Liver (tissue), 9 donors: ENCODE results near the gene MPHOSPH6. TPM values are rescaled to one million over a fixed set of nuclear protein-coding genes. Genes with fewer than 3 reads are reported as not detected.

Experiments
- DNase-seq: peaks from one replicate; pipeline ENCODE4 v3.0.0-alpha.2; 2017; ENCODE audit warnings: low spot score
- H3K27ac ChIP-seq, 2 donors: one replicate each; pipeline ENCODE4 v1.7.0; 2013; ENCODE audit warnings: inconsistent platforms in 2 of 2, low read length in 2 of 2, control low read depth in 1 of 2, low read depth in 1 of 2, mild to moderate bottlenecking in 1 of 2
- H3K27me3 ChIP-seq, 4 donors: one replicate each; pipeline versions ENCODE4 v1.6.1 to v1.7.0; 2013; ENCODE audit warnings: low read length in 3 of 4, inconsistent platforms in 1 of 4, mild to moderate bottlenecking in 1 of 4, moderate library complexity in 1 of 4; ENCODE audit not compliant: control insufficient read depth in 4 of 4, insufficient read depth in 4 of 4
- H3K36me3 ChIP-seq, 4 donors: one replicate each; pipeline versions ENCODE4 v1.6.1 to v1.7.0; 2013; ENCODE audit warnings: low read length in 3 of 4, mild to moderate bottlenecking in 3 of 4, low read depth in 1 of 4, moderate library complexity in 1 of 4; ENCODE audit not compliant: control insufficient read depth in 4 of 4, insufficient read depth in 3 of 4
- H3K4me1 ChIP-seq, 4 donors: one replicate each; pipeline versions ENCODE4 v1.6.1 to v1.7.0; 2013; ENCODE audit warnings: low read length in 3 of 4, mild to moderate bottlenecking in 3 of 4, moderate library complexity in 1 of 4; ENCODE audit not compliant: control insufficient read depth in 4 of 4, insufficient read depth in 4 of 4
- H3K4me3 ChIP-seq, 3 donors: one replicate each; pipeline versions ENCODE4 v1.6.1 to v1.7.0; 2013; ENCODE audit warnings: low read length in 3 of 3, control low read depth in 1 of 3, low read depth in 1 of 3, mild to moderate bottlenecking in 1 of 3
- H3K9ac ChIP-seq, 2 donors: one replicate each; pipeline ENCODE4 v1.7.0; 2013; ENCODE audit warnings: low read length in 2 of 2, mild to moderate bottlenecking in 2 of 2, moderate library complexity in 2 of 2, control low read depth in 1 of 2, low read depth in 1 of 2
- H3K9me3 ChIP-seq, 4 donors: one replicate each; pipeline versions ENCODE4 v1.6.1 to v1.7.0; 2013; ENCODE audit warnings: low read length in 3 of 4; ENCODE audit not compliant: control insufficient read depth in 4 of 4
- ATF3 ChIP-seq: IDR thresholded peaks from 2 replicates; pipeline ENCODE4 v1.6.1; 2016; ENCODE audit warnings: antibody characterized with exemption
- CTCF ChIP-seq: fragments of 150-350 bp; IDR thresholded peaks from 2 replicates; pipeline ENCODE4 v1.5.1; 2017; ENCODE audit warnings: improper control_type of control experiment, low read depth, low read length; ENCODE audit not compliant: missing input control
- EGR1 ChIP-seq, 2 donors: IDR thresholded peaks; 2 replicates each; pipeline ENCODE4 v1.6.1; 2016 to 2018; ENCODE audit warnings: antibody characterized with exemption in 2 of 2, low read depth in 2 of 2
- GABPA ChIP-seq, 2 donors: IDR thresholded peaks in 1 of 2; conservative IDR thresholded peaks in 1 of 2; 2 replicates each; pipeline ENCODE4 v1.6.1; 2016; ENCODE audit warnings: antibody characterized with exemption in 2 of 2, mild to moderate bottlenecking in 1 of 2, moderate library complexity in 1 of 2
- HNF4A ChIP-seq, 2 donors: conservative IDR thresholded peaks; 2 replicates each; pipeline ENCODE4 v1.6.1; 2016; ENCODE audit warnings: antibody characterized with exemption in 2 of 2, mild to moderate bottlenecking in 2 of 2
- HNF4G ChIP-seq: IDR thresholded peaks from 2 replicates; pipeline ENCODE4 v1.6.1; 2016; ENCODE audit warnings: antibody characterized with exemption
- JUND ChIP-seq, 2 donors: IDR thresholded peaks; 2 replicates each; pipeline ENCODE4 v1.6.1; 2016; ENCODE audit warnings: antibody characterized with exemption in 2 of 2
- MAX ChIP-seq: IDR thresholded peaks from 2 replicates; pipeline ENCODE4 v1.6.1; 2016; ENCODE audit warnings: antibody characterized with exemption
- NR2F2 ChIP-seq: IDR thresholded peaks from 2 replicates; pipeline ENCODE4 v1.6.1; 2016; ENCODE audit warnings: antibody characterized with exemption
- RXRA ChIP-seq, 2 donors: IDR thresholded peaks; 2 replicates each; pipeline ENCODE4 v1.6.1; 2017 to 2018; ENCODE audit warnings: antibody characterized with exemption in 2 of 2, mild to moderate bottlenecking in 1 of 2
- SP1 ChIP-seq: IDR thresholded peaks from 2 replicates; pipeline ENCODE4 v1.6.1; 2018; ENCODE audit warnings: antibody characterized with exemption, mild to moderate bottlenecking
- TAF1 ChIP-seq: conservative IDR thresholded peaks from 2 replicates; pipeline ENCODE4 v1.6.1; 2016; ENCODE audit warnings: antibody characterized with exemption, mild to moderate bottlenecking
- YY1 ChIP-seq: IDR thresholded peaks from 2 replicates; pipeline ENCODE4 v1.6.1; 2016; ENCODE audit warnings: antibody characterized with exemption, mild to moderate bottlenecking
- ZBTB33 ChIP-seq: IDR thresholded peaks from 2 replicates; pipeline ENCODE4 v1.6.1; 2016; ENCODE audit warnings: antibody characterized with exemption
- WGBS: extraction: QIAGEN DNeasy Blood & Tissue Kit; methylation state at CpG from one replicate; pipeline ENCODE4 v1.1.7; 2013; 5-methylcytosine and 5-hydroxymethylcytosine counted together
- polyA plus RNA-seq, 2 donors: library from polyadenylated mRNA; stranded (reverse) in 1 of 2; unstranded in 1 of 2; fragments of 200-250 nt in 1 of 2; fragments of >200 nt in 1 of 2; fragmentation: Nextera tagmentation in 1 of 2; extraction: Ambion mirVana in 1 of 2; gene quantifications; one replicate each; pipeline versions ENCODE4 v1.2.1 to v1.2.3, GENCODE V29; 2013 to 2015
- total RNA-seq, 2 donors: library from RNA; depleted of rRNA; stranded (reverse); fragments of >200 nt; gene quantifications; one replicate each; pipeline ENCODE4 v1.2.3, GENCODE V29; 2014
- TF ChIP-seq, protein P1 (sequence below): IDR thresholded peaks from 2 replicates; pipeline ENCODE4 v1.6.1; 2016; ENCODE audit warnings: antibody characterized with exemption, mild to moderate bottlenecking
- donor health status: healthy.
- donor health status: healthy.
- donor health status: healthy.
- donor health status: healthy.
- donor health status: healthy.

MPHOSPH6 gene
- total and polyA plus RNA-seq, 4 donors, result 7.3 to 15.1 (median 11.3) TPM

DNA sequence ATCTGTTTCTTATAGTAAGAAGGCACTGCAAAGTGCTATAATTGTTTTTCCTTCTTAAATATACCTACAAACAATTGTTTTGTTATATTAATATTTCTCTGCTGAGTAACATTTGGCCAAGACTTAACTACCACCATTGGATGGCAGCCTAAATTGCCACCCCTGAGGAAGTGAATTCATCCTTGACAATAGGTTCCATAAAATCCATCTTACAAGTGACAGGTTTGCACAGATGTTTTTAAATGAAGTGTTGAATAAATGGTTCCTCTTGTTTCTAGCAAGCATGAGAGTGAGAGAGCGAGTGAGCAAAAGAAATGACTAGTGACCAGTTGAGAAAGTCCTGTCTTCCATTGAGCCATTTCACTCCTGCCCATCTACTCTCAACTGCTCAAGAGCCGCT, 8.3 kb upstream of the MPHOSPH6 start:
- no peaks in the 10 kb centered on the region for H3K4me1 ChIP-seq
- no peak for TF ChIP-seq YY1
- TF ChIP-seq MAX, result no peak
- TF ChIP-seq EGR1 (IDR thresholded peaks at IDR 0.05; ENCODE audit: low read depth in 2 of 2), result no peak
- TF ChIP-seq, protein P1, sequence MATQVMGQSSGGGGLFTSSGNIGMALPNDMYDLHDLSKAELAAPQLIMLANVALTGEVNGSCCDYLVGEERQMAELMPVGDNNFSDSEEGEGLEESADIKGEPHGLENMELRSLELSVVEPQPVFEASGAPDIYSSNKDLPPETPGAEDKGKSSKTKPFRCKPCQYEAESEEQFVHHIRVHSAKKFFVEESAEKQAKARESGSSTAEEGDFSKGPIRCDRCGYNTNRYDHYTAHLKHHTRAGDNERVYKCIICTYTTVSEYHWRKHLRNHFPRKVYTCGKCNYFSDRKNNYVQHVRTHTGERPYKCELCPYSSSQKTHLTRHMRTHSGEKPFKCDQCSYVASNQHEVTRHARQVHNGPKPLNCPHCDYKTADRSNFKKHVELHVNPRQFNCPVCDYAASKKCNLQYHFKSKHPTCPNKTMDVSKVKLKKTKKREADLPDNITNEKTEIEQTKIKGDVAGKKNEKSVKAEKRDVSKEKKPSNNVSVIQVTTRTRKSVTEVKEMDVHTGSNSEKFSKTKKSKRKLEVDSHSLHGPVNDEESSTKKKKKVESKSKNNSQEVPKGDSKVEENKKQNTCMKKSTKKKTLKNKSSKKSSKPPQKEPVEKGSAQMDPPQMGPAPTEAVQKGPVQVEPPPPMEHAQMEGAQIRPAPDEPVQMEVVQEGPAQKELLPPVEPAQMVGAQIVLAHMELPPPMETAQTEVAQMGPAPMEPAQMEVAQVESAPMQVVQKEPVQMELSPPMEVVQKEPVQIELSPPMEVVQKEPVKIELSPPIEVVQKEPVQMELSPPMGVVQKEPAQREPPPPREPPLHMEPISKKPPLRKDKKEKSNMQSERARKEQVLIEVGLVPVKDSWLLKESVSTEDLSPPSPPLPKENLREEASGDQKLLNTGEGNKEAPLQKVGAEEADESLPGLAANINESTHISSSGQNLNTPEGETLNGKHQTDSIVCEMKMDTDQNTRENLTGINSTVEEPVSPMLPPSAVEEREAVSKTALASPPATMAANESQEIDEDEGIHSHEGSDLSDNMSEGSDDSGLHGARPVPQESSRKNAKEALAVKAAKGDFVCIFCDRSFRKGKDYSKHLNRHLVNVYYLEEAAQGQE, result no peak
- TF ChIP-seq RXRA (IDR thresholded peaks at IDR 0.05), result no peak
- TF ChIP-seq NR2F2, result no peak
- no peak for TF ChIP-seq CTCF
- TF ChIP-seq SP1, result no peak
- TF ChIP-seq TAF1, result no peak
- TF ChIP-seq ATF3, result no peak
- TF ChIP-seq ZBTB33, result no peak
- TF ChIP-seq GABPA (IDR thresholded peaks at IDR 0.05 in 1 of 2, conservative IDR thresholded peaks at IDR 0.05 in 1 of 2), result no peak
- no peak for TF ChIP-seq HNF4G
- TF ChIP-seq HNF4A (conservative IDR thresholded peaks at IDR 0.05), result no peak
- WGBS, result 94% methylated on average over 2 of the region's 2 CpGs
- H3K36me3 ChIP-seq, result no peaks in the 10 kb centered on the region
- no peak for DNase-seq
- no peak overlapping the region for H3K4me3 ChIP-seq
- H3K9ac ChIP-seq, result no peak overlapping the region
- H3K9me3 ChIP-seq, result no peaks in the 10 kb centered on the region
- H3K27ac ChIP-seq, result no peak overlapping the region
- H3K27me3 ChIP-seq, result no peaks in the 10 kb centered on the region

GRCh38 chr16:82177555-82177954, 7.5 kb upstream of the MPHOSPH6 start:
- H3K9ac ChIP-seq, result no peak overlapping the region
- no peak for DNase-seq
- H3K36me3 ChIP-seq, result no peaks in the 10 kb centered on the region
- H3K9me3 ChIP-seq, result no peaks in the 10 kb centered on the region
- H3K4me1 ChIP-seq, result no peaks in the 10 kb centered on the region
- H3K27me3 ChIP-seq, result no peaks in the 10 kb centered on the region
- H3K4me3 ChIP-seq, result no peak overlapping the region
- 95% methylated on average over 4 of the region's 4 CpGs for WGBS
- H3K27ac ChIP-seq, result no peak overlapping the region
- TF ChIP-seq ZBTB33 (no peak), HNF4G (no peak), YY1 (no peak), JUND (IDR thresholded peaks at IDR 0.05) (no peak), SP1 (no peak), EGR1 (IDR thresholded peaks at IDR 0.05; ENCODE audit: low read depth in 2 of 2) (no peak), RXRA (IDR thresholded peaks at IDR 0.05) (no peak), CTCF (no peak)
- TF ChIP-seq, protein P1, result no peak
